Ecto neural progenitor cell (in vitro differentiated cells): ENCODE measurements around the gene HAO1.
"Not testable (repeated sequence)": the region's sequence is repeated elsewhere in the genome, so short reads cannot be mapped to it uniquely, and the experiment has no call there.

ENCODE experiments used
- DNase-seq: peaks from one replicate; pipeline ENCODE4 v3.0.0-alpha.2; 2018; ENCODE audit warnings: low spot score

Gene HAO1

DNA sequence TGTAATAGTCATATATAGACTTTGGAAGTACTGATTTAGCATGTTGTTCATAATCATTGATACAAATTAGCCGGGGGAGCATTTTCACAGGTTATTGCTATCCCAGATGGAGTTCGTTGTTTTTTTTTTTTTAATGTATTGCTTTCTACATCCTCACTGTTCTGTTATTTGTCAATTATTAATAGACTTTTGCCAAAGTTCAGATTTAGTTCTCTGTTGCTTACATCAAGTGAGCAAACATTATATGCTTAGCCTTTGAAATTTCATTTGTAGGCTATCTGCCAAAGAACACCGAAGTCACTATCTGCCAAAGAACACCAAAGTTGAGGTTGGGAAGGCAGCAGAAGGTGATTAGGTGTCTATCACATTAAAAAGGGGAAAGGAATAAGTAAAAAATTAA, at the start of gene HAO1:
TSS of gene HAO1 (minus strand) at position 118 of the 400 bp plus-strand sequence. CDS start at position 82, 36 bp downstream.
- no peak for DNase-seq

DNA sequence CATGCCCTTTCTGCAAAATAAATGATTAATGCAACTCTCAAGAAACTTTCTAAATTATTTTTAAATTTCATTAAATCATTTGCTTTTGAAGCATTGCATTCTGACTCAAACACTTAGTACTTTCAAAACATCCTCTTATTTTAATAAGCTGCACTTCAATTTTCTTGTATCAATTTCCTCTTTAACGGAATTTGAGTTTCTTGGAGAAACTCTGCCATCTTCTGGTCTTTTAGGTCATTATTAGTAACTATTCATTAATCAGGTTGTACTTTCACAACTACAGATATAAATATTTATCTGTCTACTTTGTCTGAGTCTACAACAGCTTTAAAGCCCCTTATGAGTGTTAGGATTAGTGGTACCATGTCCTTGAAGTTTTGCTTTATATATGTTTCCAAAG, 49.1 kb upstream of the HAO1 start:
- DNase-seq, result no peak

DNA sequence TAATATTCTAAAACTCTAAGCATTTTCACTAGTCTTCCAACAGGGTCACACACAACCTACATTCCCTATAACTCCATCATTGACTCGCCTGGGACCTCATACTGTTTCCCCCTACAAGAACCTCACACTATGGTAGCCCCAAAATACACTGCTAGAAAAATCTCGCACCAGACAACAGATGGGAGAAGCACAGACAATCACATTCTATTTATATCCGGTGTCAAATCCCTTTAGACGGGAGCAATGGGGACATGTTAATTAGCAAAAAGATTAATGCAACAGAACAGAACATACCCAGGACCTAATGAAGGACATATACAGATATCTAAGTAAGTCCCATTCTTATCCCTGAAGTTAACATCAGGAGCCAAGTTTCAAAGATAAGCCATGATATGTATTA, 45.7 kb upstream of the HAO1 start:
- DNase-seq, result no peak

DNA sequence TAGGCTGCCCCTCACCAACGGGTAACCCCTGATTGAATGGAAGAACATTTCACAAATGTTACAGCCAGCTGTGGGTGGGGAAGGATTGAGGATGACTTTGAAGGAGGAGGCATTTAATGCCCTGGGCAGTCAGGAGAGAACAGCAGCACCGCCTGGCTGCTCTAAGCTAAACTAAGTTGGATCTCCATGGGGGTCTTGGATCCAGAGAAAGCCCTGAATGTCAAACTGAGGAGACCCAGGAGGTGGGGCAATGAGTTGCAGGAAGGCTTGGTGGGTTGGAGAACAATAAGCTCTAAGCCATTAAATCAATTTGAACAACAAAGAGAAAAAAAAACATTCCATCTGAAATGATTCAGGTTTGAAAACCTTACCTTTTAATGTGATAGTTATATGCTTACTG, 43.9 kb upstream of the HAO1 start:
- peak; percentile 48 for DNase-seq

DNA sequence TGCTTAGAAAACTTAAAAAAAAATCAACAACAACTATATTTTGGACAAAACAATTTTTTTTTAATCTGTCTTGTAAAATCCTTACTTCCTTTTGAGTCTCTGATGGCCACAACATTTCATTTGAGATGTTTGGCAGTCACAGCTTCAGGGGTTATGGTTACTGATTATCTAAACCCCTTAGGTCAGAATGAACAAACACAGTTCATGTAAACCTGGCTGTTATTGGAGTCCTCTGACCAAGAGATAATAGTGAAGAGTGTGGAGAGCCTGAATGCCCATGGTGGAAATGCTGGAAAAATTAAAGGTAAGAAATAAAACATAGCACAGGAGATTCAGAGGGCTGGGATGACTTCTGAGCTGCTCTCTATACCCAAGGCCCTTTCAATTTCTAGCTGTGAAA, 41.1 kb upstream of the HAO1 start:
- DNase-seq, result no peak

GRCh38 chr20:7980332-7981046, 40.2 kb upstream of the HAO1 start:
- DNase-seq, result no peak

DNA sequence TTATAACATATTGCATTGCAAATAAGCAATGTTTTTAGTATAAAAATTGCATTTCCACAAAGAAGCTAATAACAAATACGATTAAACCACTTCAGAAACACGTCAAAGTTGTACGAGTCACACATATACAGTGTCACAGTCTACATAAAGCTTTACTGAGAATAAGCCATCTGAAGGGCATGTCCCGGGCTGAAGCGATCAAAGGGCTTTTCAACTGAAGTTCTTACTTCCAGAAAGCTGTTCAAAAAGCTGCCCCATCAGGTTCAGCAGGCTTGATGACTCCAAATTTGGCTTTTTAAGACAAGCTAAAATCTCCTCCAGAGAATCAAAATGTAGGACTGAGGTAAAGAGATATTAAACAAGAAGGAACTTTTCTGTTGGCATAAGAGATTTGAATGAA, 37.5 kb upstream of the HAO1 start:
- DNase-seq, result no peak

- DNase-seq, result no peak
Observed at GRCh38 chr20:7975851-7976414, 35.7 kb upstream of the HAO1 start.

DNA sequence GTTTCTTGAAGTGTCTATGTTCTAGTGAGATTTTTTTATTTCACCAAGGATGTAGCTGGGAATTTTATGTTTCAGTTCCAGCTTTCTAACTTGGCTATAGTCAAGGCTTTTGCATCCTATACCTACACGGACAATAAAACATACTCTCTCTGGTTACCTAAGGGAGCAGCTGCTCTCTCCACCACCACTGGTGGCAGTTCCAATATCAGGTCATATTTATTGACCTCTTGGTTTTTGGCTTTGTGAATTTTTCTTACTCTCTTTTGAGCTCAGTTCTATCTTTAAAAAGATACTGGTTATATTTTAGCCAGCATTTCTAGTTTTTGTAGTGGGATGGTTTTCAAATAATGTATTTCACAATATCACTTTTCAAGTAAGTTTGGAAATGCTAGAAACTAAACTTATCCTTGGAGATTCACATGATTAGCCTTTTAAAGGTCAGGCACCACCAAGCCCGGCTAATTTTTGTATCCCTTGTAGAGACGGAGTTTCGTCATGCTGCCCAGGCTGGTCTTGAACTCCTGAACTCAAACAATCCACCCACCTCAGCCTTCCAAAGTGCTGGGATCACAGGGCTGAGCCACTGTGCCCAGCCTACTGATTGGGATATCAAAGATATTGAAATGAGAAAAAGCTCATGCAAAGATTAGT, 34.7 kb upstream of the HAO1 start:
- DNase-seq, result no peak

- no peak for DNase-seq
Observed at GRCh38 chr20:7971536-7972280, 31.4 kb upstream of the HAO1 start.

GRCh38 chr20:7967199-7967844, 27.1 kb upstream of the HAO1 start:
- DNase-seq, result no peak

- no peak for DNase-seq
Observed at GRCh38 chr20:7966176-7966575, 25.9 kb upstream of the HAO1 start.

- DNase-seq, result no peak
Observed at GRCh38 chr20:7959484-7959883, 19.2 kb upstream of the HAO1 start.

GRCh38 chr20:7956561-7956960, 16.3 kb upstream of the HAO1 start:
- not testable (repeated sequence) for DNase-seq

- DNase-seq, result no peak
Observed at GRCh38 chr20:7950387-7950786, 10.1 kb upstream of the HAO1 start.

DNA sequence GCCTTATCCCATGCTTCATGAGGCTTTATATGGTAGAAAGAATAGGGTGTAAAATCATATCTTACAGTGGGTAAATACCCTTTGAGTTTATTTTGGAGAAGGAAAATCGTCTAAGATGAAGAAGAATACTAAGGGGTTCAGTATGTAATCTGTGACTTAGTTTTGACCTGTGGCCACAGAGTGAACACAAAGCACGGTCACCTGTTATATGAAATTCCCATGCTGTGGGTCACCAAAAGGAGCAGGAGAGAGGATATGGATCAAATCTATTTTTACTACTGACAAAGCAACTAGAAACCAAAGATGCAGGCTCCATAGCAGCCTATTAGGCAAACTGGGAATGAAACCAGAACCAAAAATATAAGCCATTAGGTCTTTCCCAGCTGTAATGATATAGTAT, 3.6 kb upstream of the HAO1 start:
- no peak for DNase-seq

DNA sequence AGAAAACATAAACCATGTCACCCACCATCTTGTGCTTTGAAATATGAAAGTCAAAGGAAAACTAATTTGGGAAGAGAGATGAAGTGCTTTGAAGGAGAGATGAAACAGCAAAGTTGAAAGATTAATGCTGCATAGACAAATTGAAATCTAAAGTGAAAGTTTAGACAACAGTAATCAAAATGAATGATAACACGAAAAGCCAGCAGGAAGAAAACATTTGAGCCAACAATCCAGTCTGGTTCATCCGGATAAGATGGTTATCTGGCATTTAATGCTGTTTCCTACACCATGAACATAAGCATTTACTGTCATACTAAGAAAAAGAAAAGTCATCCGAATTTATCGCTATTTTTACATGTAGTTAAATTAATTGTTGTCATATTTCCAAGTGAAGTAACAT, 595 bp downstream of the HAO1 start:
- DNase-seq, result no peak

DNA sequence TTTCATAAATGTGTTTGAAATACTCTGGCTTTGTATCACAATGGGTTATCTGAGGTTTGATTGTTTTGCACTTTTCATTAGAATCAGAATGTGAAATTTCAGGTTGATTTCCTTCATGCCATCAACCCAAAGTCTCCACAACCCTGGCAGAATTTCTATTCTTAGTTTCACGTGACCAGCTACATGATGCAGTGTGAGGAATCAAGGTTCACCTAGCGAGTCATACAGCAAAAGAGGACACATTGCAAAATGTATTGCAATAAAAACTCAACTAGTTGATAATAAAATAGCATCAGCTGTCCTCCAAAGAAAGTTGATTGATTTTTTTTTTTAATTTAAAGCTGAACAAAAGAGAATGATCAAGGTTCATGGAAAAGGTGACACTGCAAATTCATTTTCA, 2.2 kb downstream of the HAO1 start:
- no peak for DNase-seq

- no peak for DNase-seq
Observed at GRCh38 chr20:7937328-7937727, 2.9 kb downstream of the HAO1 start.

DNA sequence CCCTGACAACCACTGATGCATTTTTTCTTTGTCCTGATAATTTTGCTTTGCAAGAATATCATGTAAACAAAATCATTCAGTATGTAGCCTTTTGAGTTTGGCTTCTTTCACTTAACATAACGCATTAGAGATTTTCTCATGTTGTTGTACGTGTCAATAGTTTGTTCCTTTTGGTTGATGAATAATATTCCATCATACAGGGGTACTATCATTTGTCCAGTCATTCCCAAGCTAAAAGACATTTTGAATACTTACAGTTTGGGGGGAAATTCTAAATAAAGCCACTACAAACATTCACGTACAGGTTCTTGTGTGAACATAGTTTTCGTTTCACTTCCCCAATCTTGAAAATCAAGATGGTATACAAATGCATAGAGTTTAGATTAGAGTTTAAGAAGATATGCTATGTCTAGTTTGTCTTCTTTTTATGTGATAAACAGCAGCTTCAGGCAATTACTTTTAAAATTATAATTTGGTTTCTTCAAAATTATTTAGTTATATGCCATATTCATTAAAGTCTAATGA, 5.2 kb downstream of the HAO1 start:
- no peak for DNase-seq

DNA sequence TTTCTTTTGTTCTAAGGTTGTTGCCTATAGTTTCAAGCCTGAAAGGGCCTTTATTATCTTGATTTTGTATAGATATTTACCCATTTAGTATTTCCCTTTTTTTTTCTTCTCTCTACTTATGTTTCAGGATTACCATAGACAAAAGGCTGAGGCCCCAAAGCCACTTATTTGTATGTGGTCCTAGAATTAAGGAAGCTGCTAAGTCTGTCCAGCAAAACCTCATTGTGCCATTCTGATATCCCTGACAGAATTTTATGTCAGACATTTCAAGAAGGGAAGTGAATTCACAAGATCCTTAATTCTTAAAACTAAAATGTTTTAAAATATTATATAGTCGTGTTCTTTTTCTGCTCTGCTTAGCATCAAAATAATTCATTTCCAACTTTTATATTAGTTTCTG, 6.9 kb downstream of the HAO1 start:
- DNase-seq, result no peak

- DNase-seq, result no peak
Observed at GRCh38 chr20:7930343-7930742, 9.9 kb downstream of the HAO1 start.
